Neural progenitor cell (in vitro differentiated cells): ENCODE results near the gene ALKAL2. TPM values are rescaled to one million over a fixed set of nuclear protein-coding genes. Genes with fewer than 3 reads are reported as not detected.

Experiments used
- DNase-seq: peaks from one replicate; pipeline ENCODE4 v3.0.0-alpha.2; 2016; ENCODE audit warnings: low spot score
- H2AFZ ChIP-seq: fragments of 200-600 bp; sonication (generic); replicated peaks from 2 replicates; pipeline ENCODE4 v1.6.1; 2016; ENCODE audit warnings: antibody characterized with exemption
- H3F3A ChIP-seq: fragments of 200-600 bp; sonication (generic); 2 replicates; pipeline ENCODE4 v1.6.1; 2016; ENCODE audit warnings: antibody characterized with exemption, low read depth
- H3K27ac ChIP-seq: fragments of 200-600 bp; sonication (generic); 2 replicates; pipeline ENCODE4 v1.5.1; 2016; ENCODE audit warnings: mild to moderate bottlenecking
- H3K27me3 ChIP-seq: fragments of 200-600 bp; sonication (generic); 2 replicates; pipeline ENCODE4 v1.6.1; 2016; ENCODE audit warnings: mild to moderate bottlenecking, moderate library complexity
- H3K36me3 ChIP-seq: fragments of 200-600 bp; sonication (generic); 2 replicates; pipeline ENCODE4 v1.5.1; 2016
- H3K4me1 ChIP-seq: fragments of 200-600 bp; sonication (generic); 2 replicates; pipeline ENCODE4 v1.6.1; 2016; ENCODE audit warnings: mixed run types
- H3K4me2 ChIP-seq: fragments of 200-600 bp; sonication (generic); 2 replicates; pipeline ENCODE4 v1.6.1; 2016
- H3K4me3 ChIP-seq: fragments of 200-600 bp; sonication (generic); 2 replicates; pipeline ENCODE4 v1.5.1; 2016
- H3K79me2 ChIP-seq: fragments of 200-600 bp; sonication (generic); 2 replicates; pipeline ENCODE4 v1.6.1; 2016; ENCODE audit warnings: low read depth
- H3K9ac ChIP-seq: fragments of 200-600 bp; sonication (generic); 2 replicates; pipeline ENCODE4 v1.6.1; 2016
- H3K9me3 ChIP-seq: fragments of 200-600 bp; sonication (generic); 2 replicates; pipeline ENCODE4 v1.5.1; 2016; ENCODE audit warnings: low read depth
- H4K20me1 ChIP-seq: fragments of 200-600 bp; sonication (generic); 2 replicates; pipeline ENCODE4 v1.6.1; 2016; ENCODE audit warnings: low read depth
- H3K27ac Mint-ChIP-seq: 3 replicates; pipeline ENCODE4 v1.8.0; 2021; ENCODE audit warnings: mixed read lengths
- H3K27me3 Mint-ChIP-seq: 2 replicates; pipeline ENCODE4 v1.8.0; 2022; ENCODE audit warnings: low read depth, mild to moderate bottlenecking, inconsistent platforms, moderate library complexity, mixed read lengths; ENCODE audit not compliant: insufficient read depth
- H3K36me3 Mint-ChIP-seq: 3 replicates; pipeline ENCODE4 v1.8.0; 2021; ENCODE audit warnings: mixed read lengths
- H3K4me1 Mint-ChIP-seq: 3 replicates; pipeline ENCODE4 v1.8.0; 2021; ENCODE audit warnings: mixed read lengths
- H3K4me3 Mint-ChIP-seq: 3 replicates; pipeline ENCODE4 v1.8.0; 2021; ENCODE audit warnings: mild to moderate bottlenecking, moderate library complexity, mixed read lengths
- H3K9me3 Mint-ChIP-seq: 3 replicates; pipeline ENCODE4 v1.8.0; 2020; ENCODE audit warnings: mixed read lengths
- EZH2 ChIP-seq: fragments of 200-600 bp; sonication (generic); IDR thresholded peaks from 2 replicates; pipeline ENCODE4 v1.6.1; 2017; ENCODE audit warnings: antibody characterized with exemption, mild to moderate bottlenecking, moderate library complexity
- EZH2phosphoT487 ChIP-seq: fragments of 200-600 bp; sonication (generic); IDR thresholded peaks from 2 replicates; pipeline ENCODE4 v1.6.1; 2017; ENCODE audit warnings: antibody characterized with exemption
- total RNA-seq: library from RNA; depleted of rRNA; stranded (reverse); fragments of >200 nt; gene quantifications from 2 replicates; pipeline ENCODE4 v1.2.3, GENCODE V29; 2015; ENCODE audit warnings: low replicate concordance
- TF ChIP-seq, protein P1 (sequence below): fragments of 200-600 bp; sonication (generic); IDR thresholded peaks from 2 replicates; pipeline ENCODE4 v1.5.1; 2017; ENCODE audit warnings: antibody characterized with exemption, mild to moderate bottlenecking

Gene ALKAL2
- total RNA-seq, 1 donor from 2014 or later, result not detected

DNA sequence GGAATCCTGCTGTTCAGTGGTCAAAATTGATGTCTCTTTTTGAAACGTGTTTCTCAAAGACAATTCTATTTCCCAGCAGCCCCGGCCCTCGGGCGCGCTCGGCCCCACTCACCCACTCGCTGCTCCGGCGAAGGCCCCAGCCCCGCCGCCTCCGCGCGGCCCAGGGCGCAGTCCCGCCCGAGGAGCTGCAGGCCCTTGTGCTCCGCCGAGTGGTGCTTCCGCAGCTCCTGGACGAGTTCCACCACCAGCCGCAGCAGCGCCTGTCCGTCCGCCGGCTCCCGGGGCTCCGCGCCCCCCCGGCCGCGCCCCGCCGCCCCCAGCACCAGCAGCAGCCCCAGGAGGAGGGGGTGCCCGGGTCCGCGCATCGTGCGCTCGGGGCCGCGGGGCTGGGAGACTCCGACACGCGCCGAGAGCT is 413 bp downstream of the ALKAL2 start:
- H3K4me1 Mint-ChIP-seq, result peaks cover 25% of the 10 kb centered on the region
- peaks cover 100% of the 10 kb centered on the region for H3K27me3 ChIP-seq
- H3K36me3 Mint-ChIP-seq, result peaks cover 12% of the 10 kb centered on the region
- H3K4me2 ChIP-seq, result peak overlapping the region; percentile 86
- peaks cover 58% of the 10 kb centered on the region for H4K20me1 ChIP-seq
- H3K4me3 ChIP-seq, result peak overlapping the region; percentile 50
- H3K27me3 Mint-ChIP-seq, result peaks cover 14% of the 10 kb centered on the region
- H3K36me3 ChIP-seq, result no peaks in the 10 kb centered on the region
- H3K9ac ChIP-seq, result no peak overlapping the region
- TF ChIP-seq EZH2 (peak; percentile 69), EZH2phosphoT487 (peak; percentile 42)
- TF ChIP-seq, protein P1, sequence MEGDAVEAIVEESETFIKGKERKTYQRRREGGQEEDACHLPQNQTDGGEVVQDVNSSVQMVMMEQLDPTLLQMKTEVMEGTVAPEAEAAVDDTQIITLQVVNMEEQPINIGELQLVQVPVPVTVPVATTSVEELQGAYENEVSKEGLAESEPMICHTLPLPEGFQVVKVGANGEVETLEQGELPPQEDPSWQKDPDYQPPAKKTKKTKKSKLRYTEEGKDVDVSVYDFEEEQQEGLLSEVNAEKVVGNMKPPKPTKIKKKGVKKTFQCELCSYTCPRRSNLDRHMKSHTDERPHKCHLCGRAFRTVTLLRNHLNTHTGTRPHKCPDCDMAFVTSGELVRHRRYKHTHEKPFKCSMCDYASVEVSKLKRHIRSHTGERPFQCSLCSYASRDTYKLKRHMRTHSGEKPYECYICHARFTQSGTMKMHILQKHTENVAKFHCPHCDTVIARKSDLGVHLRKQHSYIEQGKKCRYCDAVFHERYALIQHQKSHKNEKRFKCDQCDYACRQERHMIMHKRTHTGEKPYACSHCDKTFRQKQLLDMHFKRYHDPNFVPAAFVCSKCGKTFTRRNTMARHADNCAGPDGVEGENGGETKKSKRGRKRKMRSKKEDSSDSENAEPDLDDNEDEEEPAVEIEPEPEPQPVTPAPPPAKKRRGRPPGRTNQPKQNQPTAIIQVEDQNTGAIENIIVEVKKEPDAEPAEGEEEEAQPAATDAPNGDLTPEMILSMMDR, result no peak
- H3K9me3 Mint-ChIP-seq, result no peaks in the 10 kb centered on the region
- peaks cover 20% of the 10 kb centered on the region for H3F3A ChIP-seq
- H3K27ac Mint-ChIP-seq, result no peak overlapping the region
- peak overlapping the region; percentile 84 for H3K4me3 Mint-ChIP-seq
- no peaks in the 10 kb centered on the region for H3K79me2 ChIP-seq
- no peaks in the 10 kb centered on the region for H3K9me3 ChIP-seq
- H3K4me1 ChIP-seq, result peaks cover 18% of the 10 kb centered on the region
- H2AFZ ChIP-seq, result no peak overlapping the region
- peak; percentile 68 for DNase-seq
- H3K27ac ChIP-seq, result no peak overlapping the region

GRCh38 chr2:286774-287392 is 1.0 kb downstream of the ALKAL2 start:
- TF ChIP-seq EZH2phosphoT487, result no peak
- no peak for TF ChIP-seq EZH2
- TF ChIP-seq, protein P1, result no peak
- peak overlapping the region; percentile 50 for H3K4me3 ChIP-seq
- H3K4me3 Mint-ChIP-seq, result peak overlapping the region; percentile 84

DNA sequence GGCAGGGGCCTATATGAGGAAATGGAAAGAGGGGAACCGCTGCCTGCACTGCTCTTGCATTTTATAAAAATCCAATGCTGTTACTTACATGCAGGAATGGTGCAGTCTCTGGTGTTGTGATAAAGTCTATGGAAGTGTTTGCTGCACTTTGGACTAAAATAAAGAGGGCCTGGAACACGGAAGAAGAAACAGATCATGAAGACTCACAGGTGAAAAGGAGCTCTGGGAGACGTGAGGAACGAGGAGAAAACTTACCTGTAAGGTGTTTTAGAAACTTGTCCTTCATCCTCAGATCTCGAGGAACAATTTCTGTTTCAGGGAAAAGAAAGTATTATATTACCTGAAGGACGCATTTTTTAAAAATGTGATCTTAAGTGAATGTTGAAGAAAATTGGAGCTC is 1.9 kb downstream of the ALKAL2 start:
- H3K27me3 ChIP-seq, result peaks cover 85% of the 10 kb centered on the region
- H2AFZ ChIP-seq, result no peak overlapping the region
- no peaks in the 10 kb centered on the region for H3K36me3 ChIP-seq
- no peak overlapping the region for H3K27ac ChIP-seq
- no peaks in the 10 kb centered on the region for H3K79me2 ChIP-seq
- Mint-ChIP-seq H3K4me1 (peaks cover 39% of the 10 kb centered on the region), H3K36me3 (peaks cover 13% of the 10 kb centered on the region), H3K27ac (no peak overlapping the region), H3K27me3 (peaks cover 14% of the 10 kb centered on the region), H3K4me3 (peak overlapping the region; percentile 68), H3K9me3 (no peaks in the 10 kb centered on the region)
- H3K4me3 ChIP-seq, result no peak overlapping the region
- no peaks in the 10 kb centered on the region for H3K9me3 ChIP-seq
- TF ChIP-seq, protein P1, result no peak
- no peak for TF ChIP-seq EZH2phosphoT487
- TF ChIP-seq EZH2, result no peak
- no peak overlapping the region for H3K9ac ChIP-seq
- H3K4me1 ChIP-seq, result peaks cover 18% of the 10 kb centered on the region
- no peak for DNase-seq
- peaks cover 66% of the 10 kb centered on the region for H4K20me1 ChIP-seq
- peaks cover 20% of the 10 kb centered on the region for H3F3A ChIP-seq
- H3K4me2 ChIP-seq, result no peak overlapping the region

More at GRCh38 chr2:286774-287392, 1.0 kb downstream of the ALKAL2 start:
- H3K36me3 Mint-ChIP-seq, result peaks cover 11% of the 10 kb centered on the region
- H3K27me3 ChIP-seq, result peaks cover 94% of the 10 kb centered on the region
- no peaks in the 10 kb centered on the region for H3K79me2 ChIP-seq
- H3K4me2 ChIP-seq, result peak overlapping the region; percentile 86
- H3K4me1 ChIP-seq, result peaks cover 18% of the 10 kb centered on the region
- peaks cover 61% of the 10 kb centered on the region for H4K20me1 ChIP-seq
- no peaks in the 10 kb centered on the region for H3K9me3 Mint-ChIP-seq
- H3K4me1 Mint-ChIP-seq, result peaks cover 31% of the 10 kb centered on the region
- no peaks in the 10 kb centered on the region for H3K9me3 ChIP-seq
- H3K27ac ChIP-seq, result no peak overlapping the region
- peaks cover 20% of the 10 kb centered on the region for H3F3A ChIP-seq
- no peaks in the 10 kb centered on the region for H3K36me3 ChIP-seq
- no peak overlapping the region for H2AFZ ChIP-seq
- no peak overlapping the region for H3K27ac Mint-ChIP-seq
- H3K27me3 Mint-ChIP-seq, result peaks cover 14% of the 10 kb centered on the region
- DNase-seq, result peak; percentile 58
- no peak overlapping the region for H3K9ac ChIP-seq
